Stomach (tissue), 4 donors: ENCODE data around the gene SLC1A5.

Experiments
- CTCF ChIP-seq, 7 experiments: fragments of 450-650 bp in 4 of 7; fragments of 200-600 bp in 3 of 7; sonication (generic) in 3 of 7; IDR thresholded peaks; one replicate each; pipeline ENCODE4 v1.5.1; 2016 to 2019; ENCODE audit warnings: antibody characterized with exemption in 7 of 7, control low read depth in 2 of 7, mild to moderate bottlenecking in 1 of 7
- EP300 ChIP-seq: sonication (generic); formaldehyde crosslinking; IDR thresholded peaks from one replicate; pipeline ENCODE4 v1.6.1; 2017; ENCODE audit warnings: antibody characterized with exemption
- POLR2A ChIP-seq, 4 donors: fragments of 450-650 bp; IDR thresholded peaks; one replicate each; pipeline ENCODE4 v1.6.1; 2016; ENCODE audit warnings: antibody characterized with exemption in 4 of 4, control low read depth in 2 of 4, mild to moderate bottlenecking in 1 of 4, moderate library complexity in 1 of 4
- POLR2AphosphoS5 ChIP-seq, 3 donors: sonication (generic); formaldehyde crosslinking; IDR thresholded peaks; one replicate each; pipeline ENCODE4 v1.6.1; 2016; ENCODE audit warnings: antibody characterized with exemption in 3 of 3

GRCh38 chr19:46776927-46777911 is 11.2 kb downstream of the SLC1A5 start:
- TF ChIP-seq CTCF (IDR thresholded peaks at IDR 0.05) = no peak
- TF ChIP-seq POLR2AphosphoS5 (IDR thresholded peaks at IDR 0.05) = no peak
- no peak for TF ChIP-seq EP300
- TF ChIP-seq POLR2A (IDR thresholded peaks at IDR 0.05) = no peak
